ENCODE measurements around the gene EPN3.

The EPN3 gene

GRCh38 chr17:50585346-50585745, 52.8 kb downstream of the EPN3 start:
- no peak overlapping the region for H3K4me3 ChIP-seq (ENCODE audit: low read depth, low read length)

- no peak overlapping the region for H3K4me3 ChIP-seq (ENCODE audit: low read depth, low read length)
Measured at GRCh38 chr17:50585891-50586290, 53.4 kb downstream of the EPN3 start.

- H3K4me3 ChIP-seq (ENCODE audit: low read depth, low read length), result no peak overlapping the region
Measured at GRCh38 chr17:50586421-50587247, 54.1 kb downstream of the EPN3 start.

GRCh38 chr17:50587571-50587970, 55.0 kb downstream of the EPN3 start:
- no peak overlapping the region for H3K4me3 ChIP-seq (ENCODE audit: low read depth, low read length)

GRCh38 chr17:50588391-50589049, 56.0 kb downstream of the EPN3 start:
- no peak overlapping the region for H3K4me3 ChIP-seq (ENCODE audit: low read depth, low read length)

GRCh38 chr17:50589095-50589705, 56.7 kb downstream of the EPN3 start:
- H3K4me3 ChIP-seq (ENCODE audit: low read depth, low read length), result no peak overlapping the region

- H3K4me3 ChIP-seq (ENCODE audit: low read depth, low read length), result no peak overlapping the region
Measured at GRCh38 chr17:50590946-50591737, 58.6 kb downstream of the EPN3 start.

GRCh38 chr17:50593321-50593720, 60.8 kb downstream of the EPN3 start:
- H3K4me3 ChIP-seq (ENCODE audit: low read depth, low read length), result no peak overlapping the region

All from iPS-11a (cell line).